Naive thymus-derived CD4-positive, alpha-beta T cell (primary cell): Measurements from ENCODE around the gene PFKL. TPM values are rescaled to one million over a fixed set of nuclear protein-coding genes. Genes with fewer than 3 reads are reported as not detected.

Source experiments
- ATAC-seq: fragments of 150-1000 bp; cut with Tn5 transposase; 2 replicates; pipeline ENCODE4 v1.10.0; 2021; ENCODE audit warnings: mild to moderate bottlenecking, moderate library complexity
- CTCF ChIA-PET: fragments of 350-600 bp; sonication (Branson Sonifier 250); formaldehyde crosslinking; loops from one replicate; lab custom pipeline; 2021; ENCODE audit warnings: antibody characterized with exemption; lab: Charles Lee
- POLR2A ChIA-PET: fragments of 350-600 bp; sonication (Branson Sonifier 250); formaldehyde crosslinking; loops from one replicate; lab custom pipeline; 2021; ENCODE audit warnings: antibody characterized with exemption, inconsistent platforms; lab: Charles Lee
- DNase-seq, 9 donors: peaks; one replicate each; pipeline versions ENCODE4 v3.0.0 to v3.0.0-alpha.2; 2020 to 2022; ENCODE audit warnings: mixed read lengths in 1 of 9
- H3K27ac ChIP-seq: one replicate; pipeline ENCODE4 v1.7.0; 2013; ENCODE audit warnings: mild to moderate bottlenecking, low read depth, low read length, moderate library complexity
- H3K27me3 ChIP-seq, 2 donors: one replicate each; pipeline ENCODE4 v1.7.0; 2013; ENCODE audit warnings: low read length in 2 of 2, mild to moderate bottlenecking in 2 of 2, moderate library complexity in 2 of 2; ENCODE audit not compliant: control insufficient read depth in 2 of 2, insufficient read depth in 2 of 2
- H3K36me3 ChIP-seq, 3 experiments: 1 replicate in 2 of 3; 2 replicates in 1 of 3; pipeline ENCODE4 v1.7.0; 2013; ENCODE audit warnings: low read length in 3 of 3, mild to moderate bottlenecking in 3 of 3, moderate library complexity in 1 of 3; ENCODE audit not compliant: insufficient read depth in 3 of 3, control insufficient read depth in 2 of 3
- H3K4me1 ChIP-seq, 2 donors: one replicate each; pipeline ENCODE4 v1.7.0; 2013; ENCODE audit warnings: low read length in 2 of 2, mild to moderate bottlenecking in 2 of 2, moderate library complexity in 1 of 2; ENCODE audit not compliant: control insufficient read depth in 2 of 2, insufficient read depth in 2 of 2
- H3K4me3 ChIP-seq: 2 replicates; pipeline ENCODE4 v1.7.0; 2013; ENCODE audit warnings: mild to moderate bottlenecking, low read length
- H3K9me3 ChIP-seq, 3 experiments: 1 replicate in 2 of 3; 2 replicates in 1 of 3; pipeline ENCODE4 v1.7.0; 2013; ENCODE audit warnings: low read length in 3 of 3; ENCODE audit not compliant: control insufficient read depth in 2 of 3
- H3K27ac Mint-ChIP-seq, 9 donors: one replicate each; pipeline ENCODE4 v1.8.0; 2020 to 2022; ENCODE audit warnings: mixed read lengths in 9 of 9, mild to moderate bottlenecking in 8 of 9, moderate library complexity in 5 of 9, inconsistent platforms in 2 of 9
- H3K27me3 Mint-ChIP-seq, 5 donors: one replicate each; pipeline ENCODE4 v1.8.0; 2021 to 2022; ENCODE audit warnings: mixed read lengths in 5 of 5, mild to moderate bottlenecking in 1 of 5
- H3K36me3 Mint-ChIP-seq, 5 donors: one replicate each; pipeline ENCODE4 v1.8.0; 2020 to 2022; ENCODE audit warnings: mixed read lengths in 5 of 5, mild to moderate bottlenecking in 3 of 5, inconsistent platforms in 1 of 5
- H3K4me1 Mint-ChIP-seq, 7 donors: one replicate each; pipeline ENCODE4 v1.8.0; 2020 to 2022; ENCODE audit warnings: mixed read lengths in 7 of 7, mild to moderate bottlenecking in 3 of 7, inconsistent platforms in 1 of 7
- H3K4me3 Mint-ChIP-seq, 10 donors: one replicate each; pipeline ENCODE4 v1.8.0; 2020 to 2022; ENCODE audit warnings: mild to moderate bottlenecking in 10 of 10, mixed read lengths in 10 of 10, moderate library complexity in 6 of 10, inconsistent platforms in 2 of 10
- H3K9me3 Mint-ChIP-seq, 11 donors: one replicate each; pipeline ENCODE4 v1.8.0; 2020 to 2022; ENCODE audit warnings: mixed read lengths in 11 of 11, mild to moderate bottlenecking in 4 of 11, inconsistent platforms in 1 of 11, moderate library complexity in 1 of 11
- intact Hi-C, 2 donors: fragments of 100-400 bp; cut with micrococcal nuclease; formaldehyde crosslinking; loops; one replicate each; pipeline ENCODE4 v1.15.1; 2023
- polyA plus RNA-seq, 2 donors: library from polyadenylated mRNA; unstranded; fragments of 300-500 nt; fragmentation: Illumina TruSeq; gene quantifications; one replicate each; pipeline ENCODE4 v1.2.3, GENCODE V29; 2021
- total RNA-seq, 6 experiments: library from RNA in 5 of 6; stranded (reverse) in 5 of 6; gene quantifications; 1 replicate in 5 of 6; 2 replicates in 1 of 6; pipeline ENCODE4 v1.2.3 and lab custom pipeline; 2021 to 2026

Gene PFKL
- total and polyA plus RNA-seq, 7 experiments from 2014 or later, result 75.0 to 196 (median 109) TPM

- no peak for ATAC-seq
- no peaks in the 10 kb centered on the region for H3K9me3 ChIP-seq
- H3K4me1 Mint-ChIP-seq, result peaks cover 33 to 59% (median 55%) of the 10 kb centered on the region in 7 donors
- H3K4me3 Mint-ChIP-seq, result peak overlapping the region in 5 of 10 donors; percentile 37 to 86 (median 83)
- intact Hi-C loops, result no loop called here
- no peak for DNase-seq
- H3K36me3 Mint-ChIP-seq, result peaks cover 0 to 24% (median 2%) of the 10 kb centered on the region in 5 donors
- no peak overlapping the region for H3K27ac ChIP-seq
- H3K4me1 ChIP-seq, result peaks cover 16 to 38% of the 10 kb centered on the region in 2 donors
- ChIA-PET CTCF (no interaction called here), POLR2A (no interaction called here)
- peak overlapping the region in 1 of 9 donors; percentile 14 for H3K27ac Mint-ChIP-seq
- H3K9me3 Mint-ChIP-seq, result peaks cover 0 to 2% (median 0%) of the 10 kb centered on the region in 11 donors
- H3K27me3 Mint-ChIP-seq, result peaks cover 0 to 31% (median 0%) of the 10 kb centered on the region in 5 donors
- no peaks in the 10 kb centered on the region for H3K36me3 ChIP-seq
- no peak overlapping the region for H3K4me3 ChIP-seq
- no peaks in the 10 kb centered on the region for H3K27me3 ChIP-seq
These were observed 51.8 kb downstream of the PFKL start for GRCh38 chr21:44351535-44352252.

GRCh38 chr21:44352253-44352860, 52.5 kb downstream of the PFKL start:
- H3K4me1 ChIP-seq, result peaks cover 16 to 38% of the 10 kb centered on the region in 2 donors
- Mint-ChIP-seq H3K27ac (peak overlapping the region in 1 of 9 donors; percentile 14), H3K4me1 (peaks cover 33 to 61% (median 54%) of the 10 kb centered on the region in 7 donors), H3K36me3 (peaks cover 0 to 29% (median 3%) of the 10 kb centered on the region in 5 donors), H3K9me3 (peaks cover 0 to 2% (median 0%) of the 10 kb centered on the region in 11 donors), H3K27me3 (peaks cover 0 to 26% (median 0%) of the 10 kb centered on the region in 5 donors), H3K4me3 (peak overlapping the region; percentile 45 to 90 (median 84))
- no peaks in the 10 kb centered on the region for H3K9me3 ChIP-seq
- no peak overlapping the region for H3K4me3 ChIP-seq
- CTCF ChIA-PET, result no interaction called here
- ATAC-seq, result no peak
- H3K36me3 ChIP-seq, result no peaks in the 10 kb centered on the region
- no peak overlapping the region for H3K27ac ChIP-seq
- POLR2A ChIA-PET, result interaction anchor here (1.4 to 3.5 kb wide), 2 partner anchors 13 to 26 kb away, joined by 3 to 37 read pairs; partner anchors contain the start of gene CFAP410
- intact Hi-C loops, result no loop called here
- DNase-seq, result no peak
- no peaks in the 10 kb centered on the region for H3K27me3 ChIP-seq

GRCh38 chr21:44353191-44353970, 53.5 kb downstream of the PFKL start, which contains the start of gene TRPM2:
Gene TRPM2 (plus strand): TSS chr21:44353621. CDS start chr21:44353701, 80 bp downstream.
- H3K4me3 ChIP-seq, result peak within 1 kb of the TSS; percentile 40
- peaks cover 0 to 2% (median 0%) of the 10 kb centered on the region in 11 donors for H3K9me3 Mint-ChIP-seq
- no peaks in the 10 kb centered on the region for H3K36me3 ChIP-seq
- peak within 1 kb of the TSS; percentile 57 to 85 (median 72) for H3K27ac Mint-ChIP-seq
- H3K27me3 ChIP-seq, result no peaks in the 10 kb centered on the region
- DNase-seq, result peak in 5 of 9 donors; percentile 44 to 61 (median 54)
- H3K36me3 Mint-ChIP-seq, result peaks cover 0 to 35% (median 3%) of the 10 kb centered on the region in 5 donors
- H3K9me3 ChIP-seq, result no peaks in the 10 kb centered on the region
- ChIA-PET POLR2A (interaction anchor here (1.0 to 3.5 kb wide), 3 partner anchors 11 to 27 kb away, joined by 3 to 37 read pairs (median 5); partner anchors contain the start of gene CFAP410), CTCF (interaction anchor here (0.7 kb wide), 1 partner anchor 13 kb away, joined by 3 read pairs; no protein-coding TSS in a partner anchor)
- peak within 1 kb of the TSS; percentile 55 for H3K27ac ChIP-seq
- peak; percentile 86 for ATAC-seq
- H3K4me1 Mint-ChIP-seq, result peaks cover 33 to 59% (median 51%) of the 10 kb centered on the region in 7 donors
- H3K27me3 Mint-ChIP-seq, result peaks cover 0 to 20% (median 0%) of the 10 kb centered on the region in 5 donors
- peak within 1 kb of the TSS; percentile 78 to 90 (median 84) for H3K4me3 Mint-ChIP-seq
- peaks cover 16 to 38% of the 10 kb centered on the region in 2 donors for H3K4me1 ChIP-seq
- intact Hi-C loops, result no loop called here

DNA sequence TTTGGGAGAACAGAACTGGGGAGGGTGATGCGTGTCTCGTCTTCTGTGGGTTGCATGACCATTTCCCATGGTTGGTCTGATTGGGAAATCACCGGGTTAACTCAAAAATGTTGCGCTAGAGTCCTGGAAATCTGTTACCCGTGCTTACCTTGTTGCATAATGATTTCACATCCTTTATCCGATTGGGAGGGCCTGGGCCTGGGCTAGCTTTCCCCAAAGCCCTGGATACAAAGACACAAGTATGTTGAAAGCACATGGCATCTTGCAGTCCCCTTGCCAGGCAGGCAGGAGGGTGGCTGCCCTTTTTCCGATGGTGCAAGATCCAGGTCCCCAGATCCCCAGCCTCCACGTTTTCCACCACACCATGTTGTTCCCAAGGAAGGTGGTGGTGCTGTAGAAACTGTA, 54.1 kb downstream of the PFKL start:
- H3K27me3 ChIP-seq, result no peaks in the 10 kb centered on the region
- peaks cover 16 to 38% of the 10 kb centered on the region in 2 donors for H3K4me1 ChIP-seq
- POLR2A ChIA-PET, result interaction anchor here (1.0 to 3.5 kb wide), 3 partner anchors 11 to 28 kb away, joined by 3 to 37 read pairs (median 5); partner anchors contain the start of gene CFAP410
- no peak for DNase-seq
- CTCF ChIA-PET, result no interaction called here
- no peaks in the 10 kb centered on the region for H3K36me3 ChIP-seq
- Mint-ChIP-seq H3K4me1 (peaks cover 33 to 59% (median 51%) of the 10 kb centered on the region in 7 donors), H3K9me3 (peaks cover 0 to 2% (median 0%) of the 10 kb centered on the region in 11 donors), H3K27me3 (peaks cover 0 to 14% (median 0%) of the 10 kb centered on the region in 5 donors), H3K36me3 (peaks cover 0 to 39% (median 3%) of the 10 kb centered on the region in 5 donors), H3K4me3 (peak overlapping the region; percentile 45 to 90 (median 84)), H3K27ac (peak overlapping the region in 5 of 9 donors; percentile 9 to 72 (median 20))
- intact Hi-C loops, result no loop called here
- no peaks in the 10 kb centered on the region for H3K9me3 ChIP-seq
- peak; percentile 21 for ATAC-seq
- peak overlapping the region; percentile 40 for H3K4me3 ChIP-seq
- no peak overlapping the region for H3K27ac ChIP-seq

DNA sequence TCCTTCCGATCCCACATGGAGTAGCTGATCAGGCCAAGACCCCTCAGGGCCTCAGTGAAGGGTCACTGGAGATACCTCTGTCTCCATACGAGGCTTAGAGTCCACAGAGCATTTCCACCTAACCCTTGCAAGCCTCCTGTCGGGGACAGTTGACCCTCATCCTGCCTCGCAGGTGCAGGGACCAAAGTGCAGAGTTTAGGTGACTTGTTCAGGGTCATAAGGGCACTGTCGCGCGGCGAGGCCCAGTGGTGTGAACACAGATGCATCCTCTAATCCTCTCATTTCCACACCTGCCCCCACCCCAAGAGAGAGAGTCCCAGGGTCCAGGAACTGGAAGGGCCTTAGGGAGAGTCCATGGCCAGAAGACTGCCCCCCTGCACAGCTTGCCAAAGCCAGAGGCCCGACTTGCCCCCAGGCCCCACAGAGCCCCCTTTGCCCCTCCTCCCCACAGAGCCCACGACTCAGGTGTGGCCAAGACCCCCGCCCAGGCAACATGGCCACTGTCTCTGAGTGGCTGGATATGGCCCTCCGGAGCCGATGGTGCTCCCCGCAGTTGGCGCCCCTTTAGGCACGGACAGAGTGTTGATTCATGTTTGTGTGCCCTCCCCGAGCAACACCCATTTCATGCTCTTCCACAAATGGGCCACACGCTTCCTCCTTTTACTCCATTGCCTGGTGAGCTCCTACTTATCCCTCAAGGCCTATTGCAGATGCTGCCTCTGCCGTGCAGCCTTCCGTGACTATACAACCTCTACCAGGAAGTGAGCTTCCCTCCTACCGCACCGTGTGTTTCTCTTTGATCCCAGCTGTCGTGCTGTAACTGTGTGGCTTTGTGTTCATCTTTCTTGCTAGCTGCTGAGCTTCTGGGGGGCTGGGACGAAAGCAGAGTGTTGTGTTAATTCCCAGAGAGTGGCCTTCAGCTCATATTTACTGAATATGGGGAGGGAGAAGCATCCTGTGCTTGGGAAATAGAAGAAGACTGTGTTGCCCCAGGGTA, 55.2 kb downstream of the PFKL start:
- peak overlapping the region; percentile 38 to 89 (median 63) for H3K27ac Mint-ChIP-seq
- ChIA-PET CTCF (interaction anchor here (1.5 kb wide), 1 partner anchor 13 kb away, joined by 4 read pairs; no protein-coding TSS in a partner anchor), POLR2A (interaction anchor here (0.6 to 3.5 kb wide), 2 partner anchors 16 to 371 kb away, joined by 3 to 37 read pairs; partner anchors contain the start of gene CFAP410)
- DNase-seq, result peak in 2 of 9 donors; percentile 18 to 40
- intact Hi-C loops, result no loop called here
- H3K4me1 Mint-ChIP-seq, result peaks cover 37 to 62% (median 54%) of the 10 kb centered on the region in 7 donors
- H3K27me3 Mint-ChIP-seq, result peaks cover 0 to 9% (median 0%) of the 10 kb centered on the region in 5 donors
- H3K36me3 Mint-ChIP-seq, result peaks cover 0 to 43% (median 3%) of the 10 kb centered on the region in 5 donors
- H3K4me3 Mint-ChIP-seq, result peak overlapping the region; percentile 73 to 90 (median 84)
- Histone ChIP-seq H3K27me3 (no peaks in the 10 kb centered on the region), H3K4me1 (peaks cover 16 to 38% of the 10 kb centered on the region in 2 donors), H3K36me3 (no peaks in the 10 kb centered on the region), H3K27ac (no peak overlapping the region), H3K4me3 (no peak overlapping the region), H3K9me3 (no peaks in the 10 kb centered on the region)
- H3K9me3 Mint-ChIP-seq, result peaks cover 0 to 2% (median 0%) of the 10 kb centered on the region in 11 donors
- ATAC-seq, result no peak
